Coronary artery (tissue), 2 donors: ENCODE data around the gene GPR176.

Source experiments
- DNase-seq: peaks from one replicate; pipeline ENCODE4 v3.0.0-alpha.2; 2017; ENCODE audit warnings: low spot score
- H3K27ac ChIP-seq, 2 donors: fragments of 200-600 bp; sonication (generic); one replicate each; pipeline ENCODE4 v1.5.1; 2016 to 2019
- H3K4me3 ChIP-seq: fragments of 200-600 bp; sonication (generic); 2 replicates; pipeline ENCODE4 v1.5.1; 2016; ENCODE audit warnings: mild to moderate bottlenecking, moderate library complexity
- TF ChIP-seq, protein P1 (sequence below): fragments of 200-600 bp; sonication (generic); IDR thresholded peaks from one replicate; pipeline ENCODE4 v1.5.1; 2019; ENCODE audit warnings: antibody characterized with exemption

Gene GPR176

GRCh38 chr15:39922462-39923092 lies 2.5 kb upstream of the GPR176 start:
- no peak for DNase-seq
- Histone ChIP-seq H3K27ac (peak overlapping the region in 1 of 2 donors; percentile 5), H3K4me3 (no peak overlapping the region)
- TF ChIP-seq, protein P1, sequence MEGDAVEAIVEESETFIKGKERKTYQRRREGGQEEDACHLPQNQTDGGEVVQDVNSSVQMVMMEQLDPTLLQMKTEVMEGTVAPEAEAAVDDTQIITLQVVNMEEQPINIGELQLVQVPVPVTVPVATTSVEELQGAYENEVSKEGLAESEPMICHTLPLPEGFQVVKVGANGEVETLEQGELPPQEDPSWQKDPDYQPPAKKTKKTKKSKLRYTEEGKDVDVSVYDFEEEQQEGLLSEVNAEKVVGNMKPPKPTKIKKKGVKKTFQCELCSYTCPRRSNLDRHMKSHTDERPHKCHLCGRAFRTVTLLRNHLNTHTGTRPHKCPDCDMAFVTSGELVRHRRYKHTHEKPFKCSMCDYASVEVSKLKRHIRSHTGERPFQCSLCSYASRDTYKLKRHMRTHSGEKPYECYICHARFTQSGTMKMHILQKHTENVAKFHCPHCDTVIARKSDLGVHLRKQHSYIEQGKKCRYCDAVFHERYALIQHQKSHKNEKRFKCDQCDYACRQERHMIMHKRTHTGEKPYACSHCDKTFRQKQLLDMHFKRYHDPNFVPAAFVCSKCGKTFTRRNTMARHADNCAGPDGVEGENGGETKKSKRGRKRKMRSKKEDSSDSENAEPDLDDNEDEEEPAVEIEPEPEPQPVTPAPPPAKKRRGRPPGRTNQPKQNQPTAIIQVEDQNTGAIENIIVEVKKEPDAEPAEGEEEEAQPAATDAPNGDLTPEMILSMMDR: no peak

GRCh38 chr15:39921274-39921638 lies 1.2 kb upstream of the GPR176 start:
- H3K27ac ChIP-seq: peak overlapping the region; percentile 79 to 88
- DNase-seq: no peak
- TF ChIP-seq, protein P1: no peak
- H3K4me3 ChIP-seq: peak overlapping the region; percentile 75

DNA sequence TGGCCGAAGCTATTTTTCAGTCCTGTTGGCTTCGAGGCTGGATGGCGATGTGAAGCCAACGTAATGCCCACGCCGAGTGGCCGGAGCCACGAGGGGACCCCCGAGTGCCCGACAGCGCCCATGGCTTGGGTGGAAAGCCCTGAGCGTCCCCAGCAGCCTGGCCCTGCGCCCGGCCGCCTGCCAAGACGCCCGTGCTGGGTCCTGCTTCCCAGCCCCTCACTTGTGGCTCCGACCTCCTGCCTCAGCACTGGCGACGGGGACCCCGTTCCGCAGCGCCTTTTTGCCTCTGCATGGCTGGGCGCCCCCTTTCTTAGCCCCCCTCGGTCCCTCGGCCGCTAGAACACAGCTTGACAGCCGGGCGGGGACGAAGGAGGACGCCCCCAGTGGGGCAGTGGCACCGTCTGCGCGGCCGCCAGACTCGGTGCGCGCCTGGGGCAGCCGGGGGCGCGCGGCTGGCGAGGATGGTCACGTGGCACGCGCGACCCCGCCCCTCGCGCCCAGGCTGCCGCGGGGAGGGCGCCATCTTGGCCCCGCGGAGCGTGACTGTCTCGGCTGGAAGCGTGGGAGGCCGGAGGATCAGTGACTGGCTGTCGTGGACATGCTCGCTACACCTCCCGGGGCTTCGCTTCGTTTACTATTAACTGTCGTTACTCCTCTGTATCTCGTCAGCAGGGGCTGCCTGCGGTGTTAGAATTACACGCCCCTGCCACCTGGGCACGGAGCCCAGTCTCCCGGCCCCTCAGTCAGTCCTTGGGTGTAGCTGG lies 626 bp upstream of the GPR176 start:
- peak; percentile 81 for DNase-seq
- TF ChIP-seq, protein P1: no peak
- peak overlapping the region; percentile 75 for H3K4me3 ChIP-seq
- peak overlapping the region; percentile 79 to 88 for H3K27ac ChIP-seq

DNA sequence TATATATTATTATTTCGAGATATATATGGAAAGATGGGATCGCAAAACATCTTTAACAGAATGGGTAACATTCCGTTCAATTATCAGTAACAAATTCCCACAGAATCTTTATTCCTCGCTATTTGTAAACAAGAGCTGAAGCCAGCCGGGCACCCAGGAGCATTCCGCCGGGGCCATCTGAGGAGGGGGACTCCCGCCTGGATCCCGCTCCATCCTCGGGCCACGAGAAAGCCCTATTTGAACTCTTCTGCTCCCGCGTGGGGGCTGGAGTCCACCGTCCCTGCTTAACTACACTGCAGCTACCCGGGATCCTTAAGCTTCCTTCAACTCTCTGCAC lies 687 bp downstream of the GPR176 start:
- Histone ChIP-seq H3K27ac (peak overlapping the region; percentile 79 to 88), H3K4me3 (peak overlapping the region; percentile 75)
- TF ChIP-seq, protein P1: no peak
- no peak for DNase-seq

- TF ChIP-seq, protein P1: no peak
- DNase-seq: no peak
- Histone ChIP-seq H3K27ac (peak overlapping the region; percentile 79 to 88), H3K4me3 (peak overlapping the region; percentile 75)
Measured at GRCh38 chr15:39918688-39919385, 1.2 kb downstream of the GPR176 start.

DNA sequence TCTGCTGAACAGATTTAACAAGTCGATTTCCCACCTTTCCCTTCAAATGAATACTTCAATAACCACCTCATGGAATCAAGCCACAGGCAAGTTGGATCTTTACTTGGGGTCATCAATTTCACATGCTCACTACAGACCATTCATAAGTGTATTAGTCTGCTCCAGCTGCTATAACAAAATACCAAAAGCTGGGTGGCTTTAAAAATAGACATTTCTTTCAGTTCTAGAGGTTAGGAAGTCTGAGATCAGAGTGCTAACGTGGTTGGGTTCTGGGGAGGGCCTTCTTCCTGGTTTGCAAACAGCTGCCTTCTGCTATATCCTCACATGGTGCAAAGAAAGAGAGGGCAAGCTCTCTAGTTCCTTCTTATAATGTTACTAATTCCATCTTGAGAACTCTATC lies 5.1 kb downstream of the GPR176 start:
- TF ChIP-seq, protein P1: no peak
- Histone ChIP-seq H3K27ac (no peak overlapping the region), H3K4me3 (no peak overlapping the region)
- no peak for DNase-seq
